GM23338 (cell line): Measurements from ENCODE around the gene OMA1. TPM values are rescaled to one million over a fixed set of nuclear protein-coding genes. Genes with fewer than 3 reads are reported as not detected.
A peak's percentile ranks its signal among the peaks of the same experiment; 100 is the strongest.

Experiments used
- ATAC-seq: fragments of 200-7000 bp; cut with Tn5 transposase; 3 replicates; pipeline ENCODE4 v1.9.1; 2020
- DNase-seq: peaks from one replicate; pipeline ENCODE4 v3.0.0-alpha.2; 2015; ENCODE audit warnings: low spot score
- H2AFZ ChIP-seq: fragments of 200-600 bp; sonication (generic); 2 replicates; pipeline ENCODE4 v1.8.0; 2016; ENCODE audit warnings: antibody characterized with exemption, mild to moderate bottlenecking, moderate library complexity
- H3F3A ChIP-seq: fragments of 200-600 bp; sonication (generic); replicated peaks from 2 replicates; pipeline ENCODE4 v1.8.0; 2017; ENCODE audit warnings: antibody characterized with exemption, mixed run types, low read depth
- H3K27ac ChIP-seq: fragments of 200-600 bp; sonication (generic); 2 replicates; pipeline ENCODE4 v1.6.1; 2016; ENCODE audit warnings: low read depth
- H3K27me3 ChIP-seq: fragments of 200-600 bp; sonication (generic); 2 replicates; pipeline ENCODE4 v1.8.0; 2016; ENCODE audit warnings: mild to moderate bottlenecking, mixed run types, moderate library complexity; ENCODE audit not compliant: insufficient read depth
- H3K36me3 ChIP-seq: fragments of 200-600 bp; sonication (generic); 2 replicates; pipeline ENCODE4 v1.8.0; 2016; ENCODE audit warnings: mild to moderate bottlenecking; ENCODE audit not compliant: insufficient read depth
- H3K4me1 ChIP-seq: fragments of 200-600 bp; sonication (generic); 2 replicates; pipeline ENCODE4 v1.8.0; 2016; ENCODE audit warnings: mild to moderate bottlenecking, moderate library complexity; ENCODE audit not compliant: insufficient read depth
- H3K4me2 ChIP-seq: fragments of 200-600 bp; sonication (generic); 2 replicates; pipeline ENCODE4 v1.7.1; 2017; ENCODE audit warnings: mixed run types
- H3K4me3 ChIP-seq: fragments of 200-600 bp; sonication (generic); 2 replicates; pipeline ENCODE4 v1.6.1; 2016; ENCODE audit warnings: mixed run types
- H3K79me2 ChIP-seq: fragments of 200-600 bp; sonication (generic); replicated peaks from 2 replicates; pipeline ENCODE4 v1.8.0; 2017; ENCODE audit warnings: mild to moderate bottlenecking; ENCODE audit not compliant: insufficient read depth
- H3K9me2 ChIP-seq: fragments of 200-600 bp; sonication (generic); 2 replicates; pipeline ENCODE4 v1.8.0; 2017; ENCODE audit not compliant: insufficient read depth
- H4K20me1 ChIP-seq: fragments of 200-600 bp; sonication (generic); replicated peaks from 2 replicates; pipeline ENCODE4 v1.8.0; 2017; ENCODE audit warnings: mild to moderate bottlenecking; ENCODE audit not compliant: insufficient read depth
- H3K27ac Mint-ChIP-seq: 2 replicates; pipeline ENCODE4 v1.8.0; 2020; ENCODE audit warnings: inconsistent platforms, mild to moderate bottlenecking, moderate library complexity, mixed read lengths
- H3K27me3 Mint-ChIP-seq: 3 replicates; pipeline ENCODE4 v1.8.0; 2022; ENCODE audit warnings: low read depth, mild to moderate bottlenecking, moderate library complexity, mixed read lengths, inconsistent platforms; ENCODE audit not compliant: insufficient read depth, poor library complexity
- H3K36me3 Mint-ChIP-seq: 3 replicates; pipeline ENCODE4 v1.8.0; 2021; ENCODE audit warnings: low read depth, mild to moderate bottlenecking, inconsistent platforms, moderate library complexity, mixed read lengths
- H3K4me1 Mint-ChIP-seq: 3 replicates; pipeline ENCODE4 v1.8.0; 2020; ENCODE audit warnings: mild to moderate bottlenecking, inconsistent platforms, mixed read lengths
- H3K4me3 Mint-ChIP-seq: 3 replicates; pipeline ENCODE4 v1.8.0; 2021; ENCODE audit warnings: moderate library complexity, mild to moderate bottlenecking, inconsistent platforms, mixed read lengths
- H3K9me3 Mint-ChIP-seq: 3 replicates; pipeline ENCODE4 v1.8.0; 2020; ENCODE audit warnings: moderate library complexity, mild to moderate bottlenecking, inconsistent platforms, mixed read lengths
- CREB1 ChIP-seq: fragments of 250-450 bp; sonication (Bioruptor Pico); IDR thresholded peaks from 2 replicates; pipeline ENCODE4 v1.5.0; 2020; ENCODE audit warnings: low read depth, mild to moderate bottlenecking, moderate library complexity
- CTCF ChIP-seq, 2 experiments: fragments of 200-600 bp in 1 of 2; sonication (generic) in 1 of 2; conservative IDR thresholded peaks; 2 replicates each; pipeline versions ENCODE4 v1.5.1 to v1.6.1; 2016 to 2017; ENCODE audit warnings: antibody characterized with exemption in 2 of 2, low read depth in 2 of 2, mild to moderate bottlenecking in 2 of 2, moderate library complexity in 1 of 2
- JUNB ChIP-seq: IDR thresholded peaks from one replicate; pipeline ENCODE4 v1.6.1; 2016; ENCODE audit warnings: antibody characterized with exemption; ENCODE audit not compliant: unreplicated experiment
- NANOG ChIP-seq: IDR thresholded peaks from 2 replicates; pipeline ENCODE4 v1.6.1; 2016; ENCODE audit warnings: antibody characterized with exemption, borderline replicate concordance
- STAT1 ChIP-seq: IDR thresholded peaks from one replicate; pipeline ENCODE4 v1.6.1; 2016; ENCODE audit warnings: antibody characterized with exemption; ENCODE audit not compliant: unreplicated experiment
- ZNF114 ChIP-seq: fragments of 250-450 bp; sonication (Bioruptor Pico); IDR thresholded peaks from 2 replicates; pipeline ENCODE4 v1.5.0; 2020; ENCODE audit warnings: mild to moderate bottlenecking, moderate library complexity
- ZNF331 ChIP-seq: fragments of 250-450 bp; sonication (Bioruptor Pico); IDR thresholded peaks from 2 replicates; pipeline ENCODE4 v1.5.0; 2020; ENCODE audit warnings: low read depth, mild to moderate bottlenecking, moderate library complexity
- ZNF462 ChIP-seq: fragments of 250-450 bp; sonication (Bioruptor Pico); IDR thresholded peaks from 2 replicates; pipeline ENCODE4 v1.5.0; 2020; ENCODE audit warnings: mild to moderate bottlenecking, moderate library complexity
- polyA plus RNA-seq: library from polyadenylated mRNA; unstranded; fragments of >200 nt; fragmentation: Nextera tagmentation; extraction: Ambion mirVana; gene quantifications from 2 replicates; pipeline ENCODE4 v1.2.1, GENCODE V29; 2016
- total RNA-seq: library from RNA; depleted of rRNA; stranded (reverse); fragments of >200 nt; shearing (Covaris generic); gene quantifications from 2 replicates; pipeline ENCODE4 v1.2.3, GENCODE V29; 2014
- TF ChIP-seq, protein P1 (sequence below): IDR thresholded peaks from one replicate; pipeline ENCODE4 v1.6.1; 2018; ENCODE audit warnings: antibody characterized with exemption; ENCODE audit not compliant: unreplicated experiment

The OMA1 gene
- total and polyA plus RNA-seq, 2 experiments from 2014 or later, result 21.3 to 33.1 TPM

DNA sequence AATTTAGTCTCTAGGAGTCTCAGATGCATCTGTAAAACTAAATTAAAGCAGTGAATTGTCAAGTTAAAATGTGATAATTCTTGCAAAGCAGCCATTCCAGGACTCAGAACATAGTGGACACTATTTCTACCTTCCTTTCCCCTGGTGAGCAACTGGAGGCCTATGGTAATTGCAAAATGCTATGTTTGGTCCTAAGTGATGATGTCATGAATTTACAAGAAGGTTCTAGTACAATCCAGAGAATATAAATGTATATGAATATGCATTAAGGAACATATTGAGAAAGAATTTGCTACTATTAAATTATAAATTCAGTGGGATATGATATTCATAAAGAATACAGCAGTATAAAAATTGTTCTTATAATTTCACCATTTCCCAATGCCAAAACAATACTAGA lies 32.6 kb downstream of the OMA1 start (continued):
- TF ChIP-seq ZNF462 (CRISPR knock-in tag), result no peak

- no peaks in the 10 kb centered on the region for H3F3A ChIP-seq
- no peak overlapping the region for H3K27ac ChIP-seq
- no peaks in the 10 kb centered on the region for H3K9me3 Mint-ChIP-seq
- H3K27ac Mint-ChIP-seq, result no peak overlapping the region
- no peaks in the 10 kb centered on the region for H3K27me3 ChIP-seq
- H3K4me1 ChIP-seq, result no peaks in the 10 kb centered on the region
- no peaks in the 10 kb centered on the region for H3K9me2 ChIP-seq
- H3K36me3 Mint-ChIP-seq, result peaks cover 6% of the 10 kb centered on the region; the same call in 1 of the 3 replicates
- DNase-seq, result peak; percentile 4
- H3K79me2 ChIP-seq, result no peaks in the 10 kb centered on the region
- H3K4me1 Mint-ChIP-seq, result no peaks in the 10 kb centered on the region
- ATAC-seq, result no peak
- H3K4me2 ChIP-seq, result no peak overlapping the region
- H2AFZ ChIP-seq, result no peak overlapping the region
- H3K27me3 Mint-ChIP-seq, result peaks cover 1% of the 10 kb centered on the region
- TF ChIP-seq CREB1 (CRISPR knock-in tag) (no peak), JUNB (no peak), NANOG (no peak)
- no peak overlapping the region for H3K4me3 Mint-ChIP-seq
- H3K4me3 ChIP-seq, result no peak overlapping the region
- H4K20me1 ChIP-seq, result no peaks in the 10 kb centered on the region
- H3K36me3 ChIP-seq, result no peaks in the 10 kb centered on the region
Measured at GRCh38 chr1:58508629-58509028, 37.9 kb downstream of the OMA1 start.

DNA sequence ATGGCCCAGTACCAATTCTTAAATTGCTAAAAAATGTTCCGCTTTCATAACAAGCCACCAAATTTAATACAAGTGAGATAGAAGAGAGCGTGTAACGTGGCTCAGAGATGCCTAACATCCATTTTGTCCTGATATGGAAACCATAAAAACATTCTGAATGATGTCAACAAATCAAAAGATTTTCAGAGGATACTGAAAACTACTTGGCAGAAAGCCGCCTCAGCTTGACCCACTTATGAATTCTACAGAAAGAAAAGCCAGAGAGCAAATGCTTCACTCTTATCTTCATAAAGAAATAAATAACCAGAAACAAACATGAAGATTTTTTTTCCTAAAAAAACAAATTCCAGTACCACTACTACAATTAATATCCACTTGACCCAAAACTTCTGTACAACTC lies 41.2 kb downstream of the OMA1 start:
- H3F3A ChIP-seq, result no peaks in the 10 kb centered on the region
- H3K27ac ChIP-seq, result no peak overlapping the region
- H3K9me3 Mint-ChIP-seq, result no peaks in the 10 kb centered on the region
- no peaks in the 10 kb centered on the region for H3K36me3 Mint-ChIP-seq
- DNase-seq (no peak), ATAC-seq (no peak)
- no peaks in the 10 kb centered on the region for H3K27me3 ChIP-seq
- H3K9me2 ChIP-seq, result no peaks in the 10 kb centered on the region
- H3K4me3 Mint-ChIP-seq, result no peak overlapping the region
- H3K4me2 ChIP-seq, result no peak overlapping the region
- H3K27ac Mint-ChIP-seq, result no peak overlapping the region
- H3K4me1 Mint-ChIP-seq, result no peaks in the 10 kb centered on the region
- peaks cover 1% of the 10 kb centered on the region for H3K27me3 Mint-ChIP-seq
- H2AFZ ChIP-seq, result no peak overlapping the region
- H4K20me1 ChIP-seq, result no peaks in the 10 kb centered on the region
- no peak overlapping the region for H3K4me3 ChIP-seq
- H3K79me2 ChIP-seq, result no peaks in the 10 kb centered on the region
- H3K4me1 ChIP-seq, result no peaks in the 10 kb centered on the region
- no peaks in the 10 kb centered on the region for H3K36me3 ChIP-seq
- TF ChIP-seq, protein P1, sequence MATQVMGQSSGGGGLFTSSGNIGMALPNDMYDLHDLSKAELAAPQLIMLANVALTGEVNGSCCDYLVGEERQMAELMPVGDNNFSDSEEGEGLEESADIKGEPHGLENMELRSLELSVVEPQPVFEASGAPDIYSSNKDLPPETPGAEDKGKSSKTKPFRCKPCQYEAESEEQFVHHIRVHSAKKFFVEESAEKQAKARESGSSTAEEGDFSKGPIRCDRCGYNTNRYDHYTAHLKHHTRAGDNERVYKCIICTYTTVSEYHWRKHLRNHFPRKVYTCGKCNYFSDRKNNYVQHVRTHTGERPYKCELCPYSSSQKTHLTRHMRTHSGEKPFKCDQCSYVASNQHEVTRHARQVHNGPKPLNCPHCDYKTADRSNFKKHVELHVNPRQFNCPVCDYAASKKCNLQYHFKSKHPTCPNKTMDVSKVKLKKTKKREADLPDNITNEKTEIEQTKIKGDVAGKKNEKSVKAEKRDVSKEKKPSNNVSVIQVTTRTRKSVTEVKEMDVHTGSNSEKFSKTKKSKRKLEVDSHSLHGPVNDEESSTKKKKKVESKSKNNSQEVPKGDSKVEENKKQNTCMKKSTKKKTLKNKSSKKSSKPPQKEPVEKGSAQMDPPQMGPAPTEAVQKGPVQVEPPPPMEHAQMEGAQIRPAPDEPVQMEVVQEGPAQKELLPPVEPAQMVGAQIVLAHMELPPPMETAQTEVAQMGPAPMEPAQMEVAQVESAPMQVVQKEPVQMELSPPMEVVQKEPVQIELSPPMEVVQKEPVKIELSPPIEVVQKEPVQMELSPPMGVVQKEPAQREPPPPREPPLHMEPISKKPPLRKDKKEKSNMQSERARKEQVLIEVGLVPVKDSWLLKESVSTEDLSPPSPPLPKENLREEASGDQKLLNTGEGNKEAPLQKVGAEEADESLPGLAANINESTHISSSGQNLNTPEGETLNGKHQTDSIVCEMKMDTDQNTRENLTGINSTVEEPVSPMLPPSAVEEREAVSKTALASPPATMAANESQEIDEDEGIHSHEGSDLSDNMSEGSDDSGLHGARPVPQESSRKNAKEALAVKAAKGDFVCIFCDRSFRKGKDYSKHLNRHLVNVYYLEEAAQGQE, result no peak
- no peak for TF ChIP-seq CTCF (conservative IDR thresholded peaks at IDR 0.05; ENCODE audit: low read depth in 2 of 2)
- no peak for TF ChIP-seq ZNF331
- TF ChIP-seq JUNB, result no peak
- no peak for TF ChIP-seq CREB1 (CRISPR knock-in tag)
- TF ChIP-seq ZNF114, result no peak
- no peak for TF ChIP-seq STAT1
